ENCODE data around the gene MAG.

MAG gene

GRCh38 chr19:35332817-35333216 lies 40.9 kb downstream of the MAG start:
- TF ChIP-seq TCF4 (CRISPR knock-in tag; IDR thresholded peaks at IDR 0.05; ENCODE audit: borderline replicate concordance), result no peak
- no peak for TF ChIP-seq ARNTL (CRISPR knock-in tag; IDR thresholded peaks at IDR 0.05; ENCODE audit: borderline replicate concordance, low read depth)
- no peak for ATAC-seq

- no peak for ATAC-seq
Measured at GRCh38 chr19:35334144-35334753, 42.3 kb downstream of the MAG start.

GRCh38 chr19:35336166-35336955 lies 44.4 kb downstream of the MAG start:
- TF ChIP-seq PPARA (CRISPR knock-in tag; IDR thresholded peaks at IDR 0.05; ENCODE audit: borderline replicate concordance), result no peak
- no peak for TF ChIP-seq CSRNP3 (CRISPR knock-in tag; IDR thresholded peaks at IDR 0.05)
- no peak for TF ChIP-seq TOX (CRISPR knock-in tag; IDR thresholded peaks at IDR 0.05; ENCODE audit: borderline replicate concordance)
- no peak for TF ChIP-seq ZFP3 (CRISPR knock-in tag; IDR thresholded peaks at IDR 0.05)
- no peak for TF ChIP-seq ZNF8 (CRISPR knock-in tag; IDR thresholded peaks at IDR 0.05)
- no peak for TF ChIP-seq ZFP30 (CRISPR knock-in tag; IDR thresholded peaks at IDR 0.05)

More at GRCh38 chr19:35334144-35334753, 42.3 kb downstream of the MAG start:
- no peak for TF ChIP-seq CSRNP3 (CRISPR knock-in tag; IDR thresholded peaks at IDR 0.05)
- no peak for TF ChIP-seq ZC3H10 (CRISPR knock-in tag; IDR thresholded peaks at IDR 0.05)
- TF ChIP-seq TOX (CRISPR knock-in tag; IDR thresholded peaks at IDR 0.05; ENCODE audit: borderline replicate concordance), result no peak
- TF ChIP-seq ISL1 (CRISPR knock-in tag; IDR thresholded peaks at IDR 0.05), result no peak
- TF ChIP-seq PPARA (CRISPR knock-in tag; IDR thresholded peaks at IDR 0.05; ENCODE audit: borderline replicate concordance), result no peak
- TF ChIP-seq TSHZ2 (CRISPR knock-in tag; IDR thresholded peaks at IDR 0.05), result no peak
- TF ChIP-seq BACH2 (CRISPR knock-in tag; IDR thresholded peaks at IDR 0.05; ENCODE audit: borderline replicate concordance), result no peak
- no peak for TF ChIP-seq ARNTL (CRISPR knock-in tag; IDR thresholded peaks at IDR 0.05; ENCODE audit: borderline replicate concordance, low read depth)
- no peak for TF ChIP-seq OSR1 (CRISPR knock-in tag; IDR thresholded peaks at IDR 0.05)
- no peak for TF ChIP-seq POU6F1 (CRISPR knock-in tag; IDR thresholded peaks at IDR 0.05; ENCODE audit: borderline replicate concordance, low read depth)
- TF ChIP-seq RARB (CRISPR knock-in tag; IDR thresholded peaks at IDR 0.05), result no peak
- TF ChIP-seq ZNF8 (CRISPR knock-in tag; IDR thresholded peaks at IDR 0.05), result no peak

GRCh38 chr19:35337097-35337983 lies 45.4 kb downstream of the MAG start:
- ATAC-seq, result no peak

More at GRCh38 chr19:35336166-35336955, 44.4 kb downstream of the MAG start:
- ATAC-seq, result no peak

More at GRCh38 chr19:35337097-35337983, 45.4 kb downstream of the MAG start:
- no peak for TF ChIP-seq SNAI2 (CRISPR knock-in tag; IDR thresholded peaks at IDR 0.05)
- TF ChIP-seq CREB5 (CRISPR knock-in tag; IDR thresholded peaks at IDR 0.05; ENCODE audit: low read depth), result no peak
- TF ChIP-seq RARB (CRISPR knock-in tag; IDR thresholded peaks at IDR 0.05), result no peak

Data from SK-N-SH treated with all-trans-retinoic acid at 6 μM for 48 hours (cell line).